Adipose tissue (tissue), 3 donors: Measurements from ENCODE around the gene GSTM2. TPM values are rescaled to one million over a fixed set of nuclear protein-coding genes. Genes with fewer than 3 reads are reported as not detected.

ENCODE experiments used
- H3K27ac ChIP-seq: one replicate; pipeline ENCODE4 v1.5.1; 2013; ENCODE audit warnings: low read depth, low read length
- WGBS, 3 donors: extraction: QIAGEN DNeasy Blood & Tissue Kit; methylation state at CpG; one replicate each; pipeline ENCODE4 v1.1.7; 2013; 5-methylcytosine and 5-hydroxymethylcytosine counted together
- polyA plus RNA-seq, 3 donors: library from polyadenylated mRNA; stranded (reverse); fragments of 200-250 nt; gene quantifications; one replicate each; pipeline ENCODE4 v1.2.3, GENCODE V29; 2013
- donor health status: healthy with polysubstance abuse.
- donor health status: Bipolar disorder and iron deficiency.
- donor health status: healthy.

Gene GSTM2
- 10 to 100 TPM; 21.4 to 93.2 (median 74.8) TPM for polyA plus RNA-seq

- no peak within 1 kb of the TSS for H3K27ac ChIP-seq
- whole genome bisulfite sequencing, 3 donors = 8 to 13% (median 12%) methylated on average over 22 of the region's 22 CpGs
These were observed at the start of gene GSTM2 for GRCh38 chr1:109667452-109668122. Gene GSTM2, plus strand, starts transcription at chr1:109668057. Its CDS starts 59 bp downstream, at chr1:109668116.

- 19 to 43% (median 42%) methylated on average over 9 of the region's 9 CpGs for WGBS, 3 donors
- H3K27ac ChIP-seq = no peak overlapping the region
These were observed 48.9 kb upstream of the GSTM2 start for GRCh38 chr1:109618661-109619575.

- H3K27ac ChIP-seq = peak within 1 kb of the TSS; percentile 4
- 0 to 1% (median 1%) methylated on average over 43 to 47 of the region's 47 CpGs for WGBS, 3 donors
These were observed 48.1 kb upstream of the GSTM2 start, which contains the start of the genes AMPD2 and GNAT2 for GRCh38 chr1:109619576-109620400. Gene AMPD2, plus strand, starts transcription at chr1:109619837. Its CDS starts 1,339 bp downstream, at chr1:109621176. Gene GNAT2, minus strand, starts transcription at chr1:109619616. Its CDS starts 6,746 bp downstream, at chr1:109612870.

- WGBS, 3 donors = 0% methylated on average over 9 of the region's 9 CpGs
- H3K27ac ChIP-seq = peak overlapping the region; percentile 4
These were observed 47.5 kb upstream of the GSTM2 start for GRCh38 chr1:109620401-109620791.

GRCh38 chr1:109620841-109621286 is 47.0 kb upstream of the GSTM2 start:
- 0 to 2% (median 1%) methylated on average over 17 to 18 of the region's 18 CpGs for WGBS, 3 donors
- H3K27ac ChIP-seq = peak overlapping the region; percentile 4

- H3K27ac ChIP-seq = no peak overlapping the region
- 31 to 36% (median 32%) methylated on average over 13 of the region's 13 CpGs for WGBS, 3 donors
These were observed 46.3 kb upstream of the GSTM2 start for GRCh38 chr1:109621379-109622136.

- WGBS, 3 donors = 78 to 82% (median 79%) methylated on average over 11 of the region's 11 CpGs
- H3K27ac ChIP-seq = no peak overlapping the region
These were observed 45.5 kb upstream of the GSTM2 start for GRCh38 chr1:109622137-109622892.

GRCh38 chr1:109622895-109623294 is 45.0 kb upstream of the GSTM2 start:
- H3K27ac ChIP-seq = no peak overlapping the region
- WGBS, 3 donors = 78 to 86% (median 81%) methylated on average over 3 of the region's 3 CpGs

- H3K27ac ChIP-seq = no peak overlapping the region
- 49 to 72% (median 49%) methylated on average over 11 of the region's 11 CpGs for WGBS, 3 donors
These were observed 44.2 kb upstream of the GSTM2 start for GRCh38 chr1:109623601-109624161.

- H3K27ac ChIP-seq = no peak overlapping the region
- 54 to 68% (median 61%) methylated on average over 16 to 17 of the region's 17 CpGs for WGBS, 3 donors
These were observed 43.5 kb upstream of the GSTM2 start for GRCh38 chr1:109624201-109625010.

- 84 to 89% (median 88%) methylated on average over 16 of the region's 16 CpGs for WGBS, 3 donors
- H3K27ac ChIP-seq = no peak overlapping the region
These were observed 42.7 kb upstream of the GSTM2 start for GRCh38 chr1:109625176-109625575.

- WGBS, 3 donors = 76 to 84% (median 79%) methylated on average over 32 of the region's 32 CpGs
- no peak overlapping the region for H3K27ac ChIP-seq
These were observed 42.0 kb upstream of the GSTM2 start for GRCh38 chr1:109625601-109626560.

GRCh38 chr1:109626682-109627408 is 41.0 kb upstream of the GSTM2 start:
- 89 to 95% (median 94%) methylated on average over 21 of the region's 21 CpGs for WGBS, 3 donors

GRCh38 chr1:109627692-109628399 is 40.0 kb upstream of the GSTM2 start:
- WGBS, 3 donors = 91 to 94% (median 91%) methylated on average over 23 of the region's 23 CpGs

More at GRCh38 chr1:109626682-109627408, 41.0 kb upstream of the GSTM2 start:
- H3K27ac ChIP-seq = no peak overlapping the region

More at GRCh38 chr1:109627692-109628399, 40.0 kb upstream of the GSTM2 start:
- no peak overlapping the region for H3K27ac ChIP-seq
